SH-SY5Y (cell line): ENCODE measurements around the gene APOBEC3H.

Experiments used
- GATA2 ChIP-seq: IDR thresholded peaks from 2 replicates; pipeline ENCODE4 v1.6.1; 2011; ENCODE audit warnings: mild to moderate bottlenecking, low read depth, low read length
- GATA3 ChIP-seq: IDR thresholded peaks from 2 replicates; pipeline ENCODE4 v1.6.1; 2011; ENCODE audit warnings: low read depth, mild to moderate bottlenecking, low read length, moderate library complexity

- TF ChIP-seq GATA2 = no peak
- TF ChIP-seq GATA3 = no peak
These were observed 55.0 kb downstream of the APOBEC3H start for GRCh38 chr22:39152024-39152510.
